Activated naive CD8-positive, alpha-beta T cell treated with anti-CD3 and anti-CD28 coated beads, Interleukin-2, amount 10 ng/mL, durations not matched to agents 7 days and 5 days (primary cell): ENCODE measurements around the gene HDLBP. TPM values are rescaled to one million over a fixed set of nuclear protein-coding genes. Genes with fewer than 3 reads are reported as not detected.

ENCODE experiments used
- ATAC-seq: fragments of 150-1000 bp; cut with Tn5 transposase; one replicate; pipeline ENCODE4 v1.10.0; 2021; ENCODE audit warnings: low read depth, moderate library complexity
- POLR2A ChIA-PET: fragments of 350-600 bp; sonication (Branson Sonifier 250); formaldehyde crosslinking; loops from one replicate; lab custom pipeline; 2021; ENCODE audit warnings: antibody characterized with exemption; lab: Charles Lee
- DNase-seq: peaks from one replicate; pipeline ENCODE4 v3.0.0; 2021
- H3K27ac Mint-ChIP-seq: one replicate; pipeline ENCODE4 v1.8.0; 2022; ENCODE audit warnings: mild to moderate bottlenecking, mixed read lengths
- H3K27me3 Mint-ChIP-seq: one replicate; pipeline ENCODE4 v1.8.0; 2022; ENCODE audit warnings: mild to moderate bottlenecking, moderate library complexity, mixed read lengths
- H3K36me3 Mint-ChIP-seq: one replicate; pipeline ENCODE4 v1.8.0; 2021; ENCODE audit warnings: mild to moderate bottlenecking, mixed read lengths
- H3K4me1 Mint-ChIP-seq: one replicate; pipeline ENCODE4 v1.8.0; 2021; ENCODE audit warnings: mixed read lengths
- H3K4me3 Mint-ChIP-seq: one replicate; pipeline ENCODE4 v1.8.0; 2022; ENCODE audit warnings: mild to moderate bottlenecking, moderate library complexity, mixed read lengths
- H3K9me3 Mint-ChIP-seq: one replicate; pipeline ENCODE4 v1.8.0; 2021; ENCODE audit warnings: mixed read lengths
- total RNA-seq, 2 experiments: library from RNA; stranded (reverse); gene quantifications; one replicate each; pipeline ENCODE4 v1.2.3, GENCODE V29; 2021

The HDLBP gene
- total RNA-seq, 2 experiments from 2014 or later: 158 TPM

- Mint-ChIP-seq H3K27ac (no peak overlapping the region), H3K4me3 (no peak overlapping the region), H3K9me3 (no peaks in the 10 kb centered on the region), H3K4me1 (peaks cover 2% of the 10 kb centered on the region), H3K36me3 (peaks cover 22% of the 10 kb centered on the region), H3K27me3 (no peaks in the 10 kb centered on the region)
- POLR2A ChIA-PET: no interaction called here
- no peak for DNase-seq
- no peak for ATAC-seq
Observed at GRCh38 chr2:241239552-241240202, 75.8 kb downstream of the HDLBP start.

GRCh38 chr2:241238693-241239198 lies 76.7 kb downstream of the HDLBP start:
- H3K4me1 Mint-ChIP-seq: peaks cover 2% of the 10 kb centered on the region
- no peaks in the 10 kb centered on the region for H3K27me3 Mint-ChIP-seq
- DNase-seq (no peak), ATAC-seq (no peak)
- peaks cover 17% of the 10 kb centered on the region for H3K36me3 Mint-ChIP-seq
- POLR2A ChIA-PET: no interaction called here
- H3K27ac Mint-ChIP-seq: no peak overlapping the region
- H3K4me3 Mint-ChIP-seq: no peak overlapping the region
- no peaks in the 10 kb centered on the region for H3K9me3 Mint-ChIP-seq

- DNase-seq (no peak), ATAC-seq (no peak)
- peaks cover 20% of the 10 kb centered on the region for H3K36me3 Mint-ChIP-seq
- H3K27me3 Mint-ChIP-seq: no peaks in the 10 kb centered on the region
- H3K9me3 Mint-ChIP-seq: no peaks in the 10 kb centered on the region
- POLR2A ChIA-PET: no interaction called here
- H3K27ac Mint-ChIP-seq: no peak overlapping the region
- H3K4me3 Mint-ChIP-seq: no peak overlapping the region
- H3K4me1 Mint-ChIP-seq: peaks cover 2% of the 10 kb centered on the region
Observed at GRCh38 chr2:241237949-241238371, 77.5 kb downstream of the HDLBP start.

DNA sequence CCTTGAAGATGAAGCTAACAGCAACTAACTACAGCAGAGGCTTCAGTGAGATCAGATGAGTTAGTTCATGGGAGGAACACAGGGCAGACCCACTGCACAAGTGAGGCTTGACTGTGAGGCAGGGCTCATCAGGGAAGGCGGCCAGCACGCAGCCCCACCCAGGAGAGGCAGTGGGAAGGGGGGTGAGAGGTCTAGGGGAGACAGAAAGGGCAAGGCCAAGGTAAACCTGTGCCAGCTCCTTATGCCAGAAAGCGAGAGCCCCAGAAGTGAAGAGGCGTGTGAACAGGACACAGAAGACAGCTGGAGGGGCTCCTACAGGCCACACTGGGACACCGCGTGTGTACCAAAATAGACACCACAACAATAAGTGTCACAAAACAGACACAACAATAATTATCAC lies 78.4 kb downstream of the HDLBP start:
- H3K4me3 Mint-ChIP-seq: no peak overlapping the region
- no peaks in the 10 kb centered on the region for H3K27me3 Mint-ChIP-seq
- H3K4me1 Mint-ChIP-seq: peaks cover 1% of the 10 kb centered on the region
- DNase-seq (no peak), ATAC-seq (no peak)
- H3K27ac Mint-ChIP-seq: no peak overlapping the region
- H3K9me3 Mint-ChIP-seq: no peaks in the 10 kb centered on the region
- POLR2A ChIA-PET: no interaction called here
- peaks cover 22% of the 10 kb centered on the region for H3K36me3 Mint-ChIP-seq

GRCh38 chr2:241235859-241236593 lies 79.4 kb downstream of the HDLBP start:
- POLR2A ChIA-PET: no interaction called here
- no peak for DNase-seq
- Mint-ChIP-seq H3K4me1 (peaks cover 1% of the 10 kb centered on the region), H3K9me3 (no peaks in the 10 kb centered on the region), H3K36me3 (peaks cover 21% of the 10 kb centered on the region), H3K27ac (no peak overlapping the region), H3K27me3 (no peaks in the 10 kb centered on the region), H3K4me3 (no peak overlapping the region)
- ATAC-seq: no peak

DNA sequence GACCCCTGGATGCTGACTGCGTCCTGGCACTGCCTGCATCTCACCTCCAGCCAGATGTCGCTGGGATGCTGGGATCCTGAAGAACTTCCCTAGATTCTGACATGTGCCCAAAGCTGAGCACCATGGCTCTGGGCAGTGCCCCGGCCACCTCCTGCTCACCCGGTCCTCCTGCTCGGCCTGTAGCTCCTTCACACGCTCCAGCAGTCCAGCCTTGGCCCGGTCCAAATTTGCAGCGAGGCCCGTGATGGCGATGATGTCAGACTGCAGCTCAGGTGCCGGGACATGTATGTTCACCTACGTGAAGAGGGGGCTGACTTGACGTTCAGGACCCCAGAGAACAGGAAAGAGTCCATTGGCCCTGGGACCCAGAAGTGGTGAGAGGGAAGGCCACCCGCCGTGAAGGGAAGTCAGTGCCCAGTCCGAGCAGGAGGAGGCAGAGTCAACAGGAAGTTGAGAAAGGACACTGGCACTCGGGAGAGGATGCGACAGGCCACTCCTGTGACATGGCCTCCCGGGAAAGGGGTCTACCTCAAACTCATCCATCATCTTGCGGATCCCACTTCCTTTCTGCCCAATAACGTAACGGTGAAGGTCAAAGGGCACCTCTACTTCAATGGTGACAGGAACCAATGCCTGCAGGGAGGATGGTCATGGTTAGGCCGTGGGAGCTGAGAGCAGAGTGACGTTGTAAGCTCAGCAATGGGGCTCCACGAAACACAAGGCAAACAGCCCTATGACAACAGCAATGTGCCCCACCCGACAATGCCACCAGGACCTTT lies 80.3 kb downstream of the HDLBP start:
- POLR2A ChIA-PET: no interaction called here
- Mint-ChIP-seq H3K9me3 (no peaks in the 10 kb centered on the region), H3K27ac (no peak overlapping the region), H3K27me3 (no peaks in the 10 kb centered on the region), H3K4me3 (no peak overlapping the region), H3K4me1 (peaks cover 1% of the 10 kb centered on the region), H3K36me3 (peaks cover 18% of the 10 kb centered on the region)
- no peak for ATAC-seq
- no peak for DNase-seq

GRCh38 chr2:241234066-241234790 lies 81.2 kb downstream of the HDLBP start:
- ATAC-seq (no peak), DNase-seq (no peak)
- Mint-ChIP-seq H3K27ac (no peak overlapping the region), H3K27me3 (no peaks in the 10 kb centered on the region), H3K4me1 (peaks cover 1% of the 10 kb centered on the region), H3K36me3 (peaks cover 18% of the 10 kb centered on the region), H3K9me3 (no peaks in the 10 kb centered on the region), H3K4me3 (no peak overlapping the region)
- POLR2A ChIA-PET: no interaction called here

GRCh38 chr2:241232736-241233575 lies 82.5 kb downstream of the HDLBP start:
- DNase-seq: no peak
- Mint-ChIP-seq H3K27me3 (no peaks in the 10 kb centered on the region), H3K36me3 (peaks cover 20% of the 10 kb centered on the region), H3K4me1 (peaks cover 1% of the 10 kb centered on the region), H3K9me3 (no peaks in the 10 kb centered on the region), H3K4me3 (no peak overlapping the region), H3K27ac (no peak overlapping the region)
- POLR2A ChIA-PET: no interaction called here
- no peak for ATAC-seq

DNA sequence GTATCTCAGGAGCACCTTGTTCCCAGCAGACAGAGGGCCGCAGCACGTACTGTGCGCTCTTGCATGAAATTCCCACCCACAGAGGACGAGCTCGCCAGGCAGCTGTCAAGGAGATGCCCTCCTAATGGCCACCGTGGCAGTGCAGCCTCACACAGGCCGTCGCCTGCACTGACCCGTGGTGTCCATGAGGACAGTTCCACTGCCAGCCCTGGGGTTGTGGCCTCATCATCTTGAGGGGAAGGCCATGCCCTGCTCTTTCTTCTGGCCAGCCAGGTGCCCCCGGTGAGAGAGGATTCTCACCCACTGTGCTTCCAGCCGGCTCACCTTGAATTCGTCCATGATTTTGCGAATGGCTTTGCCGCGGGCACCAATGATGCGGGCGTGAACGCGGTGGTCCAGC lies 85.0 kb downstream of the HDLBP start:
- ATAC-seq (no peak), DNase-seq (no peak)
- no peak overlapping the region for H3K4me3 Mint-ChIP-seq
- POLR2A ChIA-PET: no interaction called here
- no peak overlapping the region for H3K27ac Mint-ChIP-seq
- H3K27me3 Mint-ChIP-seq: no peaks in the 10 kb centered on the region
- H3K36me3 Mint-ChIP-seq: peaks cover 17% of the 10 kb centered on the region
- peaks cover 1% of the 10 kb centered on the region for H3K4me1 Mint-ChIP-seq
- H3K9me3 Mint-ChIP-seq: no peaks in the 10 kb centered on the region

GRCh38 chr2:241229563-241230401 lies 85.7 kb downstream of the HDLBP start:
- Mint-ChIP-seq H3K4me1 (peaks cover 1% of the 10 kb centered on the region), H3K27ac (no peak overlapping the region), H3K4me3 (no peak overlapping the region), H3K9me3 (no peaks in the 10 kb centered on the region), H3K36me3 (peaks cover 17% of the 10 kb centered on the region), H3K27me3 (no peaks in the 10 kb centered on the region)
- POLR2A ChIA-PET: no interaction called here
- ATAC-seq (no peak), DNase-seq (no peak)

- Mint-ChIP-seq H3K27me3 (no peaks in the 10 kb centered on the region), H3K36me3 (peaks cover 17% of the 10 kb centered on the region), H3K27ac (no peak overlapping the region), H3K4me1 (peaks cover 1% of the 10 kb centered on the region), H3K4me3 (no peak overlapping the region), H3K9me3 (no peaks in the 10 kb centered on the region)
- ATAC-seq: no peak
- DNase-seq: no peak
- POLR2A ChIA-PET: no interaction called here
Observed at GRCh38 chr2:241228860-241229516, 86.5 kb downstream of the HDLBP start.
